Tibial nerve (tissue), 3 donors: ENCODE results near the gene INS.

Experiments used
- POLR2A ChIP-seq, 2 donors: fragments of 450-650 bp; IDR thresholded peaks; one replicate each; pipeline ENCODE4 v1.6.1; 2017; ENCODE audit warnings: antibody characterized with exemption in 2 of 2, mild to moderate bottlenecking in 2 of 2, moderate library complexity in 2 of 2
- TF ChIP-seq, protein P1 (sequence below), 5 experiments: fragments of 200-600 bp in 3 of 5; fragments of 450-650 bp in 2 of 5; sonication (generic) in 3 of 5; IDR thresholded peaks; one replicate each; pipeline ENCODE4 v1.5.1; 2016 to 2019; ENCODE audit warnings: antibody characterized with exemption in 5 of 5, mild to moderate bottlenecking in 3 of 5, moderate library complexity in 2 of 5

DNA sequence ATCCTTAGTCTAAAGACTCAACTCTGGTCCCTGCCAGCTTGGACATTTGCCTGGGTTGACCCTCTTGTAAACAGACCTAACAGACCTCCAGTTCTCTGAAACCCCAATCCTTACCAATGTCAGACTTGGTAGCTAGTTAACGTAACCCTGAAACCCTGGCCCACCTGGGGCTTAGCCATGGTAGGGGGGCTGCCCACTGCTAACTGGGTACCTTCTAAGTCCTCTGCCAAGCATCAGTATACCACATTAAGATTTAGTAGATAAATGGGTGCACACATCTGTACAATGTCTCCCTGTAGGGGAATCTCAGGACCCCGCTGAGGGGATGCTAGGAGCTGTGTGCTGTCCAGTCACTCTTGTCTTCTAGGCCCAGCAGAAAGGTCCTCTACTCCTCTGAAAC lies 40.5 kb upstream of the INS start:
- TF ChIP-seq POLR2A (IDR thresholded peaks at IDR 0.05), result no peak
- TF ChIP-seq, protein P1, sequence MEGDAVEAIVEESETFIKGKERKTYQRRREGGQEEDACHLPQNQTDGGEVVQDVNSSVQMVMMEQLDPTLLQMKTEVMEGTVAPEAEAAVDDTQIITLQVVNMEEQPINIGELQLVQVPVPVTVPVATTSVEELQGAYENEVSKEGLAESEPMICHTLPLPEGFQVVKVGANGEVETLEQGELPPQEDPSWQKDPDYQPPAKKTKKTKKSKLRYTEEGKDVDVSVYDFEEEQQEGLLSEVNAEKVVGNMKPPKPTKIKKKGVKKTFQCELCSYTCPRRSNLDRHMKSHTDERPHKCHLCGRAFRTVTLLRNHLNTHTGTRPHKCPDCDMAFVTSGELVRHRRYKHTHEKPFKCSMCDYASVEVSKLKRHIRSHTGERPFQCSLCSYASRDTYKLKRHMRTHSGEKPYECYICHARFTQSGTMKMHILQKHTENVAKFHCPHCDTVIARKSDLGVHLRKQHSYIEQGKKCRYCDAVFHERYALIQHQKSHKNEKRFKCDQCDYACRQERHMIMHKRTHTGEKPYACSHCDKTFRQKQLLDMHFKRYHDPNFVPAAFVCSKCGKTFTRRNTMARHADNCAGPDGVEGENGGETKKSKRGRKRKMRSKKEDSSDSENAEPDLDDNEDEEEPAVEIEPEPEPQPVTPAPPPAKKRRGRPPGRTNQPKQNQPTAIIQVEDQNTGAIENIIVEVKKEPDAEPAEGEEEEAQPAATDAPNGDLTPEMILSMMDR (IDR thresholded peaks at IDR 0.05), result no peak
